Retinal pigment epithelial cell (primary cell): ENCODE data around the gene NAA50.

Source experiments
- DNase-seq: peaks from one replicate; pipeline ENCODE4 v3.0.0-alpha.2; 2010; ENCODE audit warnings: low read depth
- H3K4me3 ChIP-seq: 2 replicates; pipeline ENCODE4 v1.5.1; 2011; ENCODE audit warnings: mild to moderate bottlenecking, low read length, control low read depth, moderate library complexity
- TF ChIP-seq, protein P1 (sequence below): conservative IDR thresholded peaks from 2 replicates; pipeline ENCODE4 v1.5.1; 2011; ENCODE audit warnings: low read depth, low read length, control low read depth, inconsistent platforms

Gene NAA50

DNA sequence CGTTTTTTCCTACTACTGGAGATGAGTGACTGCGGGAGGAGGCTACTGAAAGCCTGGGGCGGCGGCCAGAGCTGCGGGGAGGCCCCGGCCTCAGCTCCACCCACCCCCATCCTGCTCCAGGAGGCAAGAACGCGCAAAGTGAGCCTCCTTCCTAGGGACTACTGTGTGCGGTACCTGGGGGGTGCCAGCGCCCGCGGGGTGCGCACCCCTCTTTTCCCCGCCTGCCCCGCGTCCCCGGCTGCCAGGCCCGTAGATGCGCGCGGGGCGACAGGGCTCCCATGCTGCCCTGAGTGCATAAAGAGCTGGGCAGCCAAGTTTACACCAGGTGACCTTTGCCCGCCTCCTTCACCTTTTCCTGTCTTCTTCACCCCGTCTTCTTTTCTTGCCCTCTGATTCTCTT is 47.1 kb downstream of the NAA50 start:
- peak overlapping the region; percentile 33 for H3K4me3 ChIP-seq
- TF ChIP-seq, protein P1, sequence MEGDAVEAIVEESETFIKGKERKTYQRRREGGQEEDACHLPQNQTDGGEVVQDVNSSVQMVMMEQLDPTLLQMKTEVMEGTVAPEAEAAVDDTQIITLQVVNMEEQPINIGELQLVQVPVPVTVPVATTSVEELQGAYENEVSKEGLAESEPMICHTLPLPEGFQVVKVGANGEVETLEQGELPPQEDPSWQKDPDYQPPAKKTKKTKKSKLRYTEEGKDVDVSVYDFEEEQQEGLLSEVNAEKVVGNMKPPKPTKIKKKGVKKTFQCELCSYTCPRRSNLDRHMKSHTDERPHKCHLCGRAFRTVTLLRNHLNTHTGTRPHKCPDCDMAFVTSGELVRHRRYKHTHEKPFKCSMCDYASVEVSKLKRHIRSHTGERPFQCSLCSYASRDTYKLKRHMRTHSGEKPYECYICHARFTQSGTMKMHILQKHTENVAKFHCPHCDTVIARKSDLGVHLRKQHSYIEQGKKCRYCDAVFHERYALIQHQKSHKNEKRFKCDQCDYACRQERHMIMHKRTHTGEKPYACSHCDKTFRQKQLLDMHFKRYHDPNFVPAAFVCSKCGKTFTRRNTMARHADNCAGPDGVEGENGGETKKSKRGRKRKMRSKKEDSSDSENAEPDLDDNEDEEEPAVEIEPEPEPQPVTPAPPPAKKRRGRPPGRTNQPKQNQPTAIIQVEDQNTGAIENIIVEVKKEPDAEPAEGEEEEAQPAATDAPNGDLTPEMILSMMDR: no peak
- DNase-seq: no peak

- TF ChIP-seq, protein P1: no peak
- no peak overlapping the region for H3K4me3 ChIP-seq
- DNase-seq: no peak
Observed at GRCh38 chr3:113698213-113698742, 47.8 kb downstream of the NAA50 start.

DNA sequence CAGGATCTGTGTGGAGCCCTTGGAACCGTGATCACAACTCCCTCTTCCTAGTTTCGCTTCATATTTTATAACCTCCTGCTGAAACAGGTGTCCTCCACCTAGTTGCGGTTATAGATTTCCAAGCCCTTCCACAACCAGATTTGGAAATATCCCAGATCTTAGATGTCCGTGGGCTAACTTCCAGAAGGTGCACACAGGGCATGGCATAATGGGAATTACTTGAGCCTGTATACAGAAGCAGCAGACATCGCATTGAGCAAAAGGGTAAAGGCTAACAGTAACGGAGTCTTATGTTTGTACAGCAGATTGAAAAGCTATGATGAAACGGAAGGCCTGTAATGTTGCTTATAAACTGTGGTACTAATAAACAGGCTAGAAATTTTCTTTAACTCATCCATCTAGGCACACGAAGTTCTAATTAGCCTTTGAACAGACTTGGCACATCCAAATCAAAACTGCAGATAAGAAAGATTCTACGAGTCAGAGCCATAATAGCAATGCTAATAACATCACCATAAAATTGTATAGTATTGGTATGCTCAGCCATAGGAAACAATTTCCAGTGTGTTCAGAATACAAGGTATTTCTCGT is 48.5 kb downstream of the NAA50 start:
- DNase-seq: no peak
- H3K4me3 ChIP-seq: peak overlapping the region; percentile 96
- TF ChIP-seq, protein P1: no peak

- TF ChIP-seq, protein P1: peak; percentile 2
- peak; percentile 97 for DNase-seq
- peak overlapping the region; percentile 96 for H3K4me3 ChIP-seq
Observed at GRCh38 chr3:113696658-113697499, 49.2 kb downstream of the NAA50 start.

- peak within 1 kb of the TSS; percentile 96 for H3K4me3 ChIP-seq
- TF ChIP-seq, protein P1: no peak
- DNase-seq: no peak
Observed at GRCh38 chr3:113695786-113696645, 50.0 kb downstream of the NAA50 start, which contains the start of gene USF3. Gene USF3 (minus strand): TSS chr3:113696642. CDS start chr3:113674878, 21,764 bp downstream.

DNA sequence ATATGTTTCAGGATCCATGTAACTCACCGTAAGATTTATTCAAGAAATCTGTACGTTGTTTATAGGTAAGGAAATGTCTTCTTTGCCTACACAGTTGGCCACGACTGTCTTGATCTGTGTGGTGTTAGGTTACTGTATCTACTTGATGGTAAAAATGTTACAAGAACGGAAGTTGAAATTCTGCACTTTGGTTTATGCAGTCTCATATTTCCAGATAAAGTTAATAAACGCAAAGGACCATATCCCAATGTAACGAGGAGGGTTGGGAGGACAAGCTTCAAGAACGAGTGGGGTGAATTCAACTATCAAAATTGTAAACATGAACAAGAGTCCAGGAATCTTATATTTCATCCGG is 50.6 kb downstream of the NAA50 start:
- H3K4me3 ChIP-seq: peak overlapping the region; percentile 69
- DNase-seq: no peak
- TF ChIP-seq, protein P1: no peak
